ENCODE measurements around the gene ACTN1. TPM values are rescaled to one million over a fixed set of nuclear protein-coding genes. Genes with fewer than 3 reads are reported as not detected.
"Not testable (repeated sequence)": the region's sequence is repeated elsewhere in the genome, so short reads cannot be mapped to it uniquely, and the experiment has no call there.

ACTN1 gene
- total RNA-seq (100 to 1,000 TPM in 6 of 9 donors, 10 to 100 TPM in 3; 63.6 to 252 (median 110) TPM), polyA plus RNA-seq (10 to 100 TPM; 48.4 to 88.2 TPM)
- long read RNA-seq, donor 1, transcript ACTN1-204 (21 exons, 3,043 nt): major isoform, 30 of 60 reads
- long read RNA-seq, donor 1, transcript ACTN1-201 (21 exons, 3,779 nt): minor isoform, 5 of 60 reads
- long read RNA-seq, donor 1, partial matches to known transcripts: 7 of 60 reads
- long read RNA-seq, donor 1, other reads (novel, unspliced or antisense): 15 of 60 reads
- long read RNA-seq, donor 2, transcript ACTN1-204 (21 exons, 3,043 nt): major isoform, 200 of 305 reads
- long read RNA-seq, donor 2, transcript ACTN1-201 (21 exons, 3,779 nt): minor isoform, 40 of 305 reads
- long read RNA-seq, donor 2, partial matches to known transcripts: 37 of 305 reads
- long read RNA-seq, donor 2, other reads (novel, unspliced or antisense): 25 of 305 reads
- long read RNA-seq, donor 3, full-length matches to known transcripts: 121 of 206 reads
- long read RNA-seq, donor 3, partial matches to known transcripts: 47 of 206 reads
- long read RNA-seq, donor 3, other reads (novel, unspliced or antisense): 38 of 206 reads

DNA sequence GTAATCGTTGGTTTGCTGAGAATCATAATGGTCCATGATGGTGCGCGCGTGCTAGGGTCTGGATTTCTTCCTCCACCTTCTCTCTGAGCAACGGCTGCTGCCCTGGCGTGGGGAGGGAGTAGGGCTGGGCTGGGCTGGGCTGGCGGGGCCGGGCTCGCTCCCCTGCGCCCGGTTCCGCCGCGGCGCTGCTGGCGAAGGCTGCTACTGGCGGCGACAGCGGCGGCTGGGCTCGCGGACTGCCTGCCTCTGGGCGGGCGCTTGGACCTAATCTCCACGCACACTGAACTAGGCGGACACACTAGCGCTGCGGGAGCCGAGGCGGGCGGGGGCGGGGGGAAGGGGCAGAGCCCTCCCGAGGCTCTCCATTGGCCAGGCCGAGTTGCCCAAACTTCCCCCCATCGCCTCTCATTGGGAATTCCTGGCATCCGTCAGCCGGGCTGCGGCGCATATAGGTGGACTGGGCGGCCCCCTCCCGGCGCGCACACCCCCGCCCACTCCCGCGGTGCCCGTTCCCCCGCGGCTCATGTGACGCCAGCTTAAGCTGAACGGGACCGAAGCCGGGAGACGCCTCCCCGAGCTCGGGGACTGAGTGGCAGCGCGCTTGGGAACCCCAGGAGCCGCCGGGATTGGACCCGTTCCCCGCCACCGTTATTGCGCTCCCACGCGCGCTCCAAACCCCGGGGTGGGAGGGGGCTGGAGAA lies at the start of gene ACTN1:
Gene ACTN1, minus strand, starts transcription at position 282 of the 701 bp plus-strand sequence. Its CDS starts 246 bp downstream, at position 36.
- DNase-seq (peak; percentile 94 to 96 (median 95)), ATAC-seq (peak; percentile 86 to 91 (median 89))
- Histone ChIP-seq H3K36me3 (peaks cover 0 to 15% (median 0%) of the 10 kb centered on the region in 9 donors), H3K27ac (peak within 1 kb of the TSS; percentile 85 to 100 (median 96)), H3K27me3 (no peaks in the 10 kb centered on the region), H3K4me3 (peak within 1 kb of the TSS; percentile 72 to 100 (median 92)), H3K4me1 (peaks cover 15 to 45% (median 36%) of the 10 kb centered on the region in 12 donors), H3K9me3 (no peaks in the 10 kb centered on the region)
- intact Hi-C loops (cut with DNase I): loop anchor here in 9 of 10 donors (1.0 to 10.0 kb wide), 11 partner anchors 37 to 106 kb away; no protein-coding TSS in a partner anchor
- peak in 1 of 2 donors; percentile 92 for TF ChIP-seq POLR2A (IDR thresholded peaks at IDR 0.05)
- TF ChIP-seq, protein P1, sequence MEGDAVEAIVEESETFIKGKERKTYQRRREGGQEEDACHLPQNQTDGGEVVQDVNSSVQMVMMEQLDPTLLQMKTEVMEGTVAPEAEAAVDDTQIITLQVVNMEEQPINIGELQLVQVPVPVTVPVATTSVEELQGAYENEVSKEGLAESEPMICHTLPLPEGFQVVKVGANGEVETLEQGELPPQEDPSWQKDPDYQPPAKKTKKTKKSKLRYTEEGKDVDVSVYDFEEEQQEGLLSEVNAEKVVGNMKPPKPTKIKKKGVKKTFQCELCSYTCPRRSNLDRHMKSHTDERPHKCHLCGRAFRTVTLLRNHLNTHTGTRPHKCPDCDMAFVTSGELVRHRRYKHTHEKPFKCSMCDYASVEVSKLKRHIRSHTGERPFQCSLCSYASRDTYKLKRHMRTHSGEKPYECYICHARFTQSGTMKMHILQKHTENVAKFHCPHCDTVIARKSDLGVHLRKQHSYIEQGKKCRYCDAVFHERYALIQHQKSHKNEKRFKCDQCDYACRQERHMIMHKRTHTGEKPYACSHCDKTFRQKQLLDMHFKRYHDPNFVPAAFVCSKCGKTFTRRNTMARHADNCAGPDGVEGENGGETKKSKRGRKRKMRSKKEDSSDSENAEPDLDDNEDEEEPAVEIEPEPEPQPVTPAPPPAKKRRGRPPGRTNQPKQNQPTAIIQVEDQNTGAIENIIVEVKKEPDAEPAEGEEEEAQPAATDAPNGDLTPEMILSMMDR (IDR thresholded peaks at IDR 0.05): no peak
- WGBS, 4 donors: 0 to 1% (median 1%) methylated on average over 36 to 68 of the region's 68 CpGs

DNA sequence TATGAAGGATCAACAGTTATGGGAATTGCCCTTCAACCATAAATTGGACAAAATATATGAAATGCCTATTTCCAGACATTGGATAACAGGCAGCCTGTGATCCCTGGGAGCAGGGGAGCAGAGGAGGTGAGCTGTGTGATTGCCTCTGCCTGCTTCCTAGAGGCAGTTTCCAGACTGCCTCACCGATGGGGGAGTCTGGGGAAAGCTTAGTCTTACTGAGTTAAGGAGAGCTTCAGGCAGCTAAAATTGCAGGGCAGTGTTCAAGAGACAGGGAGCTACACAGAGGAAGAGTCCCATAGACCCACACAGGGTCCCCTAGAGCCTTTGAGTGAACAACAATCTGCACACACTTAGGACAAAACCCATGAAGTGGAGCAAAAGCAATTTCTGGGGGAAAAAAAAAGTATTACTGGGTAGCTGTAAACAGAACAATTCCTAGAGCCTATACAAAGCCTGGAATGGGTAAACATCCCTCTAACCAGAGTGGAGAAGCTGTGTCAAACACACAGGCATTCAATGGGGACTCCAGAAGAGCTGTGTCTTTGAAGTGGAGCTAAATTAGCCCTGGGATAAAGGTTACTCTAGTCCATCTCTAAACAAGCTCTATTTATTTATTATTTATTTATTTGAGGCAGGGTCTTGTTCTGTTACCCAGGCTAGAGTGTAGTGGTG lies 48.3 kb upstream of the ACTN1 start:
- no peak overlapping the region for H3K27ac ChIP-seq
- H3K27me3 ChIP-seq: no peaks in the 10 kb centered on the region
- H3K4me3 ChIP-seq: no peak overlapping the region
- no peak for DNase-seq
- ATAC-seq: no peak
- intact Hi-C loops (cut with DNase I): no loop called here
- no peaks in the 10 kb centered on the region for H3K9me3 ChIP-seq
- no peaks in the 10 kb centered on the region for H3K4me1 ChIP-seq
- H3K36me3 ChIP-seq: no peaks in the 10 kb centered on the region
- TF ChIP-seq, protein P1 (IDR thresholded peaks at IDR 0.05): no peak
- TF ChIP-seq POLR2A (IDR thresholded peaks at IDR 0.05): no peak
- WGBS, 4 donors: 40 to 69% (median 49%) methylated on average over 1 of the region's 1 CpG

DNA sequence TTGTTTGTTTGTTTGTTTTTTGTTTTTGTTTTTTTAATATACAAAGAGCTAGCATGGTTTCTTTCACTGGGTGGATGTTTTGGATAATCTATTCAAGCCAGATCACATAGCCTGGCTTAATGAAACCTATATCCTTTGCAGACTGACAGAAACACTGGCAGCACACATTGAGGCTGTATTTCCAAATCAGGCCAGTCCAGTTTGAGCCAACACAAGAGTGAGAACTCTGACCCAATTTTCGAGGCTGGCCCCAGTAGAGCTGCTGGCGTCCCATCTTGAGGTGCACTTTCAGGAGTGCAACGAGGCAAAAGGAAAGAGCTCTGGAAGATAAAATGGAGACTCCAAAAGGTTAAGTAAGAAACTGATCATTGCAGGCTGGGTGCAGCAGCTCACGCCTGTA lies 43.9 kb upstream of the ACTN1 start:
- intact Hi-C loops (cut with DNase I): no loop called here
- H3K4me3 ChIP-seq: no peak overlapping the region
- no peak overlapping the region for H3K27ac ChIP-seq
- WGBS, 4 donors: 86 to 91% (median 90%) methylated on average over 4 of the region's 4 CpGs
- no peaks in the 10 kb centered on the region for H3K9me3 ChIP-seq
- ATAC-seq (no peak), DNase-seq (no peak)
- no peaks in the 10 kb centered on the region for H3K36me3 ChIP-seq
- no peak for TF ChIP-seq POLR2A (IDR thresholded peaks at IDR 0.05)
- TF ChIP-seq, protein P1 (IDR thresholded peaks at IDR 0.05): no peak
- no peaks in the 10 kb centered on the region for H3K27me3 ChIP-seq
- no peaks in the 10 kb centered on the region for H3K4me1 ChIP-seq

DNA sequence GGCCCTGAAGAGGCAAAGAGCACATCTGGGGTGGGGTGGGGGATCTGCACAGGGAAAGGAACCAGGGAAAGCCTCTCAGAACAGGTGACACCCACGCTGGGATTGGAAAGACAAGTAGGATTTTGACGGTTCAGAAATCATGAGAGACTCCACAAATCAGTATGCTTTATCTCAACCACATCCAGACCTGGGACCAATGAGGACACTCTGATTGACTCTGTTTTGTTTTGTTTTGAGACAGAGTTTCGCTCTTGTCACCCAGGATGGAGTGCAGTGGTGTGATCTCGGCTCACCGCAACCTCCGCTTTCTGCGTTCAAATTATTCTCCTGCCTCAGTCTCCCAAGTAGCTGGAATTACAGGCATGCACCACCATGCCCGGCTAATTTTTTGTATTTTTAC lies 43.0 kb upstream of the ACTN1 start:
- H3K27ac ChIP-seq; DNase-seq; ATAC-seq; intact Hi-C loops (cut with DNase I); H3K4me1 ChIP-seq; H3K9me3 ChIP-seq; H3K36me3 ChIP-seq; H3K27me3 ChIP-seq; H3K4me3 ChIP-seq: not testable (repeated sequence)
- 89 to 95% (median 93%) methylated on average over 8 of the region's 8 CpGs for WGBS, 4 donors
